ENCODE measurements around the gene FGF8. TPM values are rescaled to one million over a fixed set of nuclear protein-coding genes. Genes with fewer than 3 reads are reported as not detected.

Gene FGF8
- total and polyA plus RNA-seq, 2 donors (not counting 3 experiments of a cell fraction or from before 2014, with no cell fraction given) = 0.44 TPM; not detected in 1

- dilution Hi-C loops (cut with MboI; ENCODE audit: extremely low pct_ligation_motif_present, low sequenced_read_pairs) (no loop called here), intact Hi-C loops (cut with micrococcal nuclease) (no loop called here)
- Histone ChIP-seq H3K9me1 (replicated peaks; ENCODE audit: control insufficient read depth, extremely low read depth, insufficient read depth, low read length) (no peaks in the 10 kb centered on the region), H4K20me1 (replicated peaks; ENCODE audit: control insufficient read depth, extremely low read depth, insufficient read depth, low read length) (no peaks in the 10 kb centered on the region), H3K9me3 (replicated peaks; ENCODE audit: control insufficient read depth, insufficient read depth, low read length) (no peaks in the 10 kb centered on the region), H2AFZ (ENCODE audit: low read depth, low read length) (no peak overlapping the region), H3K79me2 (ENCODE audit: control insufficient read depth, insufficient read depth, low read length) (no peaks in the 10 kb centered on the region), H3K4me3 (replicated peaks in 1 of 3; ENCODE audit: insufficient read depth in 1 of 3, low read depth in 1 of 3, low read length in 3 of 3) (no peak overlapping the region), H3K4me1 (ENCODE audit: control insufficient read depth, extremely low read depth, insufficient read depth, low read length) (no peaks in the 10 kb centered on the region), H3K27me3 (ENCODE audit: control insufficient read depth in 2 of 2, insufficient read depth in 2 of 2, low read length in 2 of 2) (peaks cover 3 to 17% of the 10 kb centered on the region in 2 experiments), H3K4me2 (ENCODE audit: insufficient read depth, low read length) (no peak overlapping the region), H3K36me3 (ENCODE audit: control insufficient read depth in 2 of 2, extremely low read depth in 1 of 2, insufficient read depth in 2 of 2, low read length in 2 of 2) (no peaks in the 10 kb centered on the region), H3K27ac (ENCODE audit: insufficient read depth, low read depth, low read length) (no peak overlapping the region), H3K9ac (replicated peaks; ENCODE audit: extremely low read depth, insufficient read depth, low read length) (no peak overlapping the region)
- no peak for DNase-seq (ENCODE audit: low read depth, low spot score)
- FAIRE-seq = no peak
- ChIA-PET POLR2A (no interaction called here), CTCF (interaction anchor here (1.8 to 2.2 kb wide), 2 partner anchors 14 to 22 kb away, joined by 8 to 9 read pairs; no protein-coding TSS in a partner anchor)
- BruUV-seq (replicated peaks) = no TSS peak
- no peak for TF ChIP-seq CTCF (IDR thresholded peaks at IDR 0.05; ENCODE audit: extremely low read depth in 1 of 2, insufficient read depth in 1 of 2, low read depth in 1 of 2, low read length in 2 of 2)
- no peak for TF ChIP-seq JUN (IDR thresholded peaks at IDR 0.05; ENCODE audit: borderline replicate concordance, insufficient read depth, insufficient read length, low read depth)
- TF ChIP-seq MAX (IDR thresholded peaks at IDR 0.05; ENCODE audit: insufficient read depth, insufficient read length) = no peak
- no peak for TF ChIP-seq POLR2AphosphoS5 (IDR thresholded peaks at IDR 0.05; ENCODE audit: insufficient read depth, low read depth, low read length)
- TF ChIP-seq POLR2A (IDR thresholded peaks at IDR 0.05; ENCODE audit: low read depth, low read length) = no peak
- no peak for TF ChIP-seq MYC (IDR thresholded peaks at IDR 0.05; ENCODE audit: low read depth, low read length)
- no peak for TF ChIP-seq GATA2 (IDR thresholded peaks at IDR 0.05; ENCODE audit: insufficient read depth, insufficient read length, low read depth, low read length)
- TF ChIP-seq FOS (IDR thresholded peaks at IDR 0.05; ENCODE audit: borderline replicate concordance, insufficient read depth, low read length) = no peak
- no peak for TF ChIP-seq EZH2 (IDR thresholded peaks at IDR 0.05; ENCODE audit: borderline replicate concordance, low read depth, low read length, severe bottlenecking)
These were observed 17.1 kb downstream of the FGF8 start for GRCh38 chr10:101758858-101759257.

All from endothelial cell of umbilical vein (primary cell).